GM12872 (cell line): ENCODE results near the gene CRACDL.

Source experiments
- TF ChIP-seq, protein P1 (sequence below): IDR thresholded peaks from 3 replicates; pipeline ENCODE4 v1.5.1; 2011; ENCODE audit warnings: low read depth, mild to moderate bottlenecking, low read length, moderate library complexity; ENCODE audit not compliant: insufficient read depth

The CRACDL gene

DNA sequence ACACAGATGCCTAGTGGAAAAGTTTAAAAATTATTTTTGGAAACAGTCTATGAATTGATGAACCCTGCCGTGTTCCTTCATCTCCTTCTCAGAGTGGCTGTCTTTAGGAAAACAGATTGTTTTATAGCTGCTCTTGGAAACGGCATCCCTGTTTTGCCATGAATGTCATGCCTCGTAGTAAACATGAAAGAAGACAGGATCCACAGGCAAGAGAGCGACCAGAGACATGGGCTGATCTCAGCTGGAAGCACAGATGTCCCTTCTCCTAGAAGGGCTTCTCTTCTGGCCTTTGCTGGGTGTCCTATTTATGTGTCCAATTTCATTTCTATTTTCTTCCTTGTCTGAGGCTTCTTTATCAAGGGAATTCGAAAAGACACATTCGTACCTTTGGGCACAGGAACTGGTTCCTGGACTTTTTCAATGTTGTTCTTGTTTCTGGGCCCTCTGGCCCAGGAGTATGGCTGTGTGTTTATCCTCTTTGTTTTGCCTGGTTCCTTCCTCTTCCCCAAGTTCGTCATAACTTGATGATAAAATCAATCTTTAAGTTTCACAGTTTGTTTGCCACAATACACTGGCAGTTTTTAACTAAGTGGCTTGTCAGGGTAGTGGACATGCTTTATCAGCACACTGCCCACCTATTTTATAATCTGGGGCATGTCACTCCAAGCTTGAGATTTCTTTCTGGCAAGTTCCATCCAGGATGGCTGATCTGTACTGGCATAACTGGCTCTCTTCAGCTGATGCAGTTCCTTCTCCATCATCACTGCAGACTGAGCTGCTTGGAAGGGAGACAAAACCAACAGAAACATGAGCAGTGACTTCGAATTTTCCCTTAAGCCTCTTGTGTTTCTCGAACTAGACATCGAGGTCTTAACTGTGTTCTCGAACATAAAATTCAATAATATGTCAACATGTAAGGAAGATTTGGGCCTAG is 141.9 kb downstream of the CRACDL start:
- TF ChIP-seq, protein P1, sequence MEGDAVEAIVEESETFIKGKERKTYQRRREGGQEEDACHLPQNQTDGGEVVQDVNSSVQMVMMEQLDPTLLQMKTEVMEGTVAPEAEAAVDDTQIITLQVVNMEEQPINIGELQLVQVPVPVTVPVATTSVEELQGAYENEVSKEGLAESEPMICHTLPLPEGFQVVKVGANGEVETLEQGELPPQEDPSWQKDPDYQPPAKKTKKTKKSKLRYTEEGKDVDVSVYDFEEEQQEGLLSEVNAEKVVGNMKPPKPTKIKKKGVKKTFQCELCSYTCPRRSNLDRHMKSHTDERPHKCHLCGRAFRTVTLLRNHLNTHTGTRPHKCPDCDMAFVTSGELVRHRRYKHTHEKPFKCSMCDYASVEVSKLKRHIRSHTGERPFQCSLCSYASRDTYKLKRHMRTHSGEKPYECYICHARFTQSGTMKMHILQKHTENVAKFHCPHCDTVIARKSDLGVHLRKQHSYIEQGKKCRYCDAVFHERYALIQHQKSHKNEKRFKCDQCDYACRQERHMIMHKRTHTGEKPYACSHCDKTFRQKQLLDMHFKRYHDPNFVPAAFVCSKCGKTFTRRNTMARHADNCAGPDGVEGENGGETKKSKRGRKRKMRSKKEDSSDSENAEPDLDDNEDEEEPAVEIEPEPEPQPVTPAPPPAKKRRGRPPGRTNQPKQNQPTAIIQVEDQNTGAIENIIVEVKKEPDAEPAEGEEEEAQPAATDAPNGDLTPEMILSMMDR, result no peak

DNA sequence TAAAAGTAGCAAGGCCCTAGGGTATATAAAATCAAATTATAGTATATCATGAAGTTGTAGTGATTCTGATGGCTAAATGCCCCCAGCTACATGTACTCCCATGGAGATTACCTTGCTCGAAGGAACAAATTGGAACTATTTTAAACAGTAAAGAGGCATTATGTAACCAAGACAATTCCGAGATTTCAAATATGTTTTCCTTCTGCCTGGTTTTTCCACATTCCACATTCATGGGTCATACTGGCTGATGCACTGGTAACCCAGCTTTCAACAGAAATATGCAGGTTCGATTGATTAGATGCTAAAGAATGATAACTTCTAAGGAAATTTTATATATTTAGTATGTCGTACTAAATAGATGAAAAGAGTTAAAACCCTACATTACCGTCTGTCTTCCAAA is 142.8 kb downstream of the CRACDL start:
- TF ChIP-seq, protein P1, result no peak

DNA sequence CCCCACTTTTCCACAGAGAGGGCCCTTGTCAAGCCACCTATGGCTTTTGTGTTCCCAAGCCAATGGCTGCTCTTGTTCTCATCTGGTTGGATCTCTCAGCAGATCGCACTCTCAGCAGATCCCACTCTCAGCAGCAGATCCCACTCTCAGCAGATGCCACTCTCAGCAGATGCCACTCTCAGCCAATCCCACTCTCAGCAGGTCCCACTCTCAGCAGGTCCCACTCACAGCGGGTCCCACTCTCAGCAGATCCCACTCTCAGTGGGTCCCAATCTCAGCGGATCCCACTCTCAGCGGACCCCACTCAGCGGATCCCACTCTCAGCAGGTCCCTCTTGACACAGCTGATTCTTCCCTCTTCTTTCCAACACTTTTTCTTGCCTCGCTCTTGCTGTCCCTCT is 145.8 kb downstream of the CRACDL start:
- TF ChIP-seq, protein P1, result no peak

DNA sequence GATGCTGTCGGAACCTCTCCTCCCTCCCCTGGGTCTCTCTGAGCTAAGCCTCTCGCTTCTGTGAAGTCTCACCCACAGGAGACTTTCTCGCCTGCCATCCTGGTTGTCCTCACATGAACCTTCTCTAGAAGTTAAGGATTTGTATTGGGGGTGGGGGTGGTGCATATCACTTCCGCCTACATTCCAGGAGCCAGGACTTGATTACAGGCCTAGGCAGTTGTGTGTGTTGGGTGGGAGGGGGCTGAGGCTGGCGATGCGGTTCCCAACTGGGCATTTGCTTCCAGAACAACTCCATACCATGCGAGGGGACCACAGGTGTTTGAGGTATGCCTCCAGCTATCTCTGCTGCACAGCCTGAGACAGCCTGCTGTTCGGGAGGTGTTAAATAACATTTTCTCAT is 148.3 kb downstream of the CRACDL start:
- TF ChIP-seq, protein P1, result no peak

DNA sequence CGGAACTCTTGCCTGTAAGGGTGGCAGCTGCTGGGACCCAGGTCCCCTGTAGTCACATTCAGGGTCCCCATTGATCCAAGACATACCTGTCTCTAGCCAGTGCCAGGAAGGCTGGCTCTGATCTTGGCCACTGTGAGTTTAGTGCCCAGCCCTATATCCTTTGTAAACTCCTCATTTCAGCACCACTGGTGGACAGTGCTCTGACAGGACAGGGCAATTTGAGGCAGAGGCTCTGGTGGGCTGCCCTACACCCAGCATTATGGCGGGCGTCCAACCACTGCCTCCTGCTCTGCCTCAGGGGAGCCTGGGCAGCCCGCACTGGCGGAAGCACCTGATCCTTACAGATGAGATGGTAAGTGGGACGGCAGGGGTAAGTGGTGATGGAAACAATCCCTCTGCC is 149.8 kb downstream of the CRACDL start:
- TF ChIP-seq, protein P1, result no peak

DNA sequence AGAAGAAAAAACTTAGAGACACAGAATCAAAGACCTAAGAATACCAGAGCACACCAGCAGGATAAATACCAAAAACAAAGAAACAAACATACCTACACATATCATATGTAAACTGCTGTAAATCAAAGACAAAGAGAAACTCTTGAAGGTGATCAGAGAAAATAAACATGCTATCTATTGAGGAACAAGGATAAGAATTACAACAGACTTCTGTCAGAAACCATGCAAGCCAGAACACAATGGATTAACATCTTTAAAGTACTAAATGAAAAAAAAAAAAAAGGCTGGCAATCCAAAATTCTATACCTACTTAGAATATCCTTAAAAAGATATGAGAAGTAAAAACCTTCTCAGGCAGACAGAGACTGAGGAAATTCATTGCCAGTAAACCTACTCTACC is 153.5 kb downstream of the CRACDL start:
- TF ChIP-seq, protein P1, result no peak

DNA sequence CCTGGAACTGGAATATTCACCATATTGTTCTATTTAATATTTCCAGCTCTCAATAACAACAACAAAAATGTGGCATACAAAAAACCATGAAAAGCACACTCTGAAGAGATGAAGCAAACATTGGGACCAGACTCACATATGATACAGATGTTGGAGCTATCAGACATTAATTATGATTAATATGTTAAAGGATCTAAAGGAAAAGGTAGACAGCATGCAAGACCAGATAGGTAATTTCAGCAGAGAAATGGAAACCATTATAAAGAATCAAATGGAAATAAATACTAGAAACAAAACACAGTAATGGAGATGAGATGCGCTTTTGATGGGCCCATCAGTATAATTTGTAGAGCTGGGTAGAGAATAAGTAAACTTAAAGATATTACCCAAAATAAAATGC is 154.2 kb downstream of the CRACDL start:
- TF ChIP-seq, protein P1, result no peak
